HG02840 (cell line): ENCODE data around the gene AP3M1.
A peak's percentile ranks its signal among the peaks of the same experiment; 100 is the strongest.
"Not testable (repeated sequence)": the region's sequence is repeated elsewhere in the genome, so short reads cannot be mapped to it uniquely, and the experiment has no call there.

Experiments used
- ATAC-seq: cut with Tn5 transposase; IDR thresholded peaks from one replicate; pipeline ENCODE4 v1.9.1; 2021; ENCODE audit warnings: mild to moderate bottlenecking, moderate library complexity, moderate number of reproducible peaks; ENCODE audit not compliant: unreplicated experiment, low FRiP score

Gene AP3M1

DNA sequence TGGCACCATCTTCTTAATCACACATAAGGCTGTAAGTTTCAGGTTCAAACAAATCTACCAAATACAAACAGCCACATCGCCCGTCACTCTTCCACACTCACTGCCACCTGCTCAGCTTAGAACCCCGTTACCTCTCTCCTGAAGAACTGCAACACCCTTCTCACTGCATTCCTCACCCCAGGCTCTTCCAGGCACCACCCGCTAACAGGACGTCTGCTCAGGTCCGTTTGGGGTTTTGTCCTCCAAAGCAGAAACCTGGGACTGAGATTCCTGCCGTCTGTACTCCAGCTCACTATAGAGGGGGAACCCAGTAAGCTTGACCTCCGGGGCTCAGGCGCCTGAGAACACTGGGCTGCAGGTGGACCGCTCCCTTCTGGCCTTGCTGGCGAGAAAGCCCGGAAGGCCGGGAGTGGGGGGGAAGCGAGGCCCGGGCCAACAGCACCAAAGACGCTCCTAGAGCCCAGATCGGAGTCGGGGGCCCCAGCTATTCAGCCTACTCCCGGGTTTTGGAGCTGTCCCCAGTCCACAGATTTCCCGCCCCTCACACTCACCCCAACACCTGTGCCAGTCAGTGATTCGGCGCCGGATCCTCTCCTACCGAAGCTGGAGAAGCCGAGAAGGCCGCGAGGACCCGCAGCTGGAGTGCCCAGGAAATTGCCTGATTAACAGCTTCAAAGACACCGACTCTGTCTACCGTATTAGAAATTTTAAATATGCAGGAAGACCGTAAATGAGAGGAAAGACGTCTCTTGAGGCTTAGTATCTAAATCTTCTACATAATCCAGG lies at the start of gene AP3M1:
AP3M1 (minus strand) TSS at position 625 of the 786 bp plus-strand sequence. CDS start 12,449 bp downstream, outside the sequence.
- ATAC-seq, result peak; percentile 40

DNA sequence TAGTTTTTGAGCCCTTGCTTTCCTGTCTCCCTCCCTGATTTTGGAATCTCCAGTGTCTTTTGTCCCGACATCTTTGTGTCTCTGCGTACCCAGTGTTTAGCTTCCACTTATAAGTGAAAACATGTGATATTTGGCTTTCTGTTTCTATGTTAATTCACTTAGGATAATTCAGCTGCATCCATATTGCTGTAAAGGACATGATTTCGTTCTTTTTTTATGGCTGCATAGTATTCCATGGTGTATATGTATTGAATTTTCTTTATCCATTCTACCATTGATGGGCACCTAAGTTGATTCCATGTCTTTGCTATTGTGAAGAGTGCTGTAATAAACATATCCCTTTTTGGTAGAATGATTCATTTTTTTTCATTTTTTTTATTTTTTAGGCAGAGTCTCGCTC lies 48.7 kb upstream of the AP3M1 start:
- no peak for ATAC-seq

DNA sequence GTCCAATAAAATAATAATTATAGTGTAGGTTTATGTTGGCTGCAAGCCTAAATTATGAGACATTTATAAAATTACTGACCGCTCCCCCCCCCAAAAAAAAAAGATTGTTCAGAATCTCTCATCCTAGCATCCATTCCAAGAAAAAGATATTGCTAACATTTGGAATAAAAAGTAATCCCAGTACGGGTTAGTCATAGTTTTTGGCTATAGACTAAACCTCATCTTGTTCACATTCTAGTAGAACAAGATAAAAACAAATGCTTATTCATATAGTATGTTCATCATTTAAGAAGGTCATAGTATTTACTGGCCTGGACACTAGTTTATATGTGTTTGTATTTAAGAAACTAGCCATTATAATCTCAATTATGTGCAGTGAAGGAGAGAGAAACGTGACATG lies 44.4 kb upstream of the AP3M1 start:
- ATAC-seq, result no peak

DNA sequence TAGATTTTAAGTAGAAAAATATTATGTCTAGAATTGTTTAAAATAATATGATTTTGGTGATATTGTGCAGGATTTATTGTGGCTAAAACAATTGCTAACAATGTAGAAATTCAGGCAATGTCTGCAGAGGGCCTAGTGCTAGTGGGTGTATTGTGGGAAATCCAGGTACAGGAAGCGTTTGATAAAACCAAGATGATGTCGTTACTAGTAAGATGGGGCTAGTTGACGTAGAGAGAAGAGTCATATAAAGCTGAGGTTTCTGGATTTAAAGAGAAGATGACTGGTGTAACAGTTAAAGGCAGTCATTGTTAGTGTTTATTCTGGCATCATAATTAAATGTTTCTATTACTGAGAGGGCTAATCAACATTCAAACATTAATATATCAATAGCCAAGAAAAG lies 43.9 kb upstream of the AP3M1 start:
- ATAC-seq, result no peak

- ATAC-seq, result no peak
Observed at GRCh38 chr10:74190494-74190893, 39.9 kb upstream of the AP3M1 start.

GRCh38 chr10:74189999-74190421 lies 39.4 kb upstream of the AP3M1 start:
- ATAC-seq, result peak; percentile 83

DNA sequence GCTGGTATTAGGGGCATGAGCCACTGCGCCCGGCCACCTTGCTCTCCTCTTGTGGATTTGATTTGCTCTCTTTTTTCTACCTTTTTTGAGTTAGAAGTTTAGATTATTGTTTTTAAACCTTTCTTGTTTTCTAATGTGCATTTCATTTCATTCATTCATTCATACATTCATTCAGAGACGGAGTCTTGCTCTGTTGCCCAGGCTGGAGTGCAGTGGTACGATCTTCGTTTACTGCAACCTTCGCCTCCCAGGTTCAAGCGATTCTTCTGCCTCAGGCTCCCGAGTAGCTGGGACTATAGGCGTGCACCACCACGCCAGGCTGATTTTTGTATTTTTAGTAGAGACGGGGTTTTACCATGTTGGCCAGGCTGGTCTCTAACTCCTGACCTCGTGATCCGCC lies 38.0 kb upstream of the AP3M1 start:
- not testable (repeated sequence) for ATAC-seq

DNA sequence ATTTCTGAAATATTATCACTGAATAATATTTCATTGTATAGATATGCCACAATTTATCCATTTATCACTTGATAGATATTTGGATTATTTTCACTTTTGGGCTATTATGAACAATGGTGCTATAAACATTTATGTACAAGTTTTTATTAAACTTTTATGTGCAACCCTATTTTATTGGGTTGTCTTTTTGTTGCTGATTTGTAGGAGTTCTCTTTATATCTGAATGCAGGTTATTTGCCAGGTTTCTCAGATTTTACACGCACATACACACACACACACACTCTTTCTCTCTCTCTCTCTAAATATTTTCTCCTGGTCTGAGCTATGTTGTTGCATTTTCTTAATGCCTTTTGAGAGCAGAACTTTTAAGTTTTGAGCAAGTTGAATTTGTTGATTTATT lies 36.6 kb upstream of the AP3M1 start:
- ATAC-seq, result no peak

DNA sequence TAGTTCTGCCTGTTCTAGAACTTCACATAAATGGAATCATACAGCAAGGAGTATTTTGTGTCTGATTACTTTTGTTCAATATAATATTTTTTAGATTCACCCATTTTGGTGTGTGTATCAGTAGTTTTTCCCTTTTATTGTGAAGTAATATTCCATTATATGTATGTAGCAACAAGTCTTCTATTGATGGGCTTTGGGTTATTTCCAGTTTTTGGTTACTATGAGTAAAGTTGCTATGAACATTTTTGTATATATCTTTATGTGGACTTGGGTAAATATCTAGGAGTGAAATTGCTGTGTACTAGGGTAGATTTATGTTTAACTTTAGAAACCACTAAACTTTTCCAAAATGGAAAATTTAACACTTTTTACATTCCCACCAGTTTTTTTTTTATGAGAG lies 36.0 kb upstream of the AP3M1 start:
- no peak for ATAC-seq

GRCh38 chr10:74179111-74179710 lies 28.6 kb upstream of the AP3M1 start:
- no peak for ATAC-seq

DNA sequence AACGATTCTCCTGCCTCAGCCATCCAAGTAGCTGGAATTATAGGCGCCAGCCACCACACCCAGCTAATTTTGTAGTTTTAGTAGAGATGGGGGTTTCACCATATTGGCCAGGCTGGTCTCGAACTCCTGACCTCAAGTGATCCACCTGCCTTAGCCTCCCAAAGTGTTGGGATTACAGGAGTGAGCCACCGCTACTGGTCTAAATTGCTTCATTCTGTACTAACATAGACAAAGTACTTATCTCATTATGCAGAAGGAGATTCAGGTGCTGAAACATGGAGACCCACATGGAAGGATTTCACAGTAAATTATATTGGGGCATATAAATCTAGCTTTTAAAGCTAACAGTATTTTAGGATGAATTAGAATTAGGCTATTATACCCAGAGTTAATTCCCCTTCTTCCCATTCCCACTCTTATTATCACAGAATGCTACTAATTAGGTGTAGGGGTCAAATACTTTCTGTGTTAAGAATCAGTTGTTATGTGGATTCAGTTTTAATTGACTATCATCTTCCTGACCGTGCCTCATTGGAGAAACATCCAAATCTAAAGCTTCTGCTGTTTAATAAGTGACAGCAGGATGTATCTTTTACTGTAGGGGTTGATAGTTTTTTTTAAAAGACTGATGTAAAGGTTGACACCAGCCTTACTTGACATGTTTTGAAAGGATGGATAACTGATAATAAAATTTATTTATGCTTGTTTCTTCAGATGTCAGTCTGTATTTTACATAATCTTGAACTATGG lies 27.6 kb upstream of the AP3M1 start:
- ATAC-seq, result no peak

GRCh38 chr10:74177140-74177677 lies 26.6 kb upstream of the AP3M1 start:
- ATAC-seq, result no peak

DNA sequence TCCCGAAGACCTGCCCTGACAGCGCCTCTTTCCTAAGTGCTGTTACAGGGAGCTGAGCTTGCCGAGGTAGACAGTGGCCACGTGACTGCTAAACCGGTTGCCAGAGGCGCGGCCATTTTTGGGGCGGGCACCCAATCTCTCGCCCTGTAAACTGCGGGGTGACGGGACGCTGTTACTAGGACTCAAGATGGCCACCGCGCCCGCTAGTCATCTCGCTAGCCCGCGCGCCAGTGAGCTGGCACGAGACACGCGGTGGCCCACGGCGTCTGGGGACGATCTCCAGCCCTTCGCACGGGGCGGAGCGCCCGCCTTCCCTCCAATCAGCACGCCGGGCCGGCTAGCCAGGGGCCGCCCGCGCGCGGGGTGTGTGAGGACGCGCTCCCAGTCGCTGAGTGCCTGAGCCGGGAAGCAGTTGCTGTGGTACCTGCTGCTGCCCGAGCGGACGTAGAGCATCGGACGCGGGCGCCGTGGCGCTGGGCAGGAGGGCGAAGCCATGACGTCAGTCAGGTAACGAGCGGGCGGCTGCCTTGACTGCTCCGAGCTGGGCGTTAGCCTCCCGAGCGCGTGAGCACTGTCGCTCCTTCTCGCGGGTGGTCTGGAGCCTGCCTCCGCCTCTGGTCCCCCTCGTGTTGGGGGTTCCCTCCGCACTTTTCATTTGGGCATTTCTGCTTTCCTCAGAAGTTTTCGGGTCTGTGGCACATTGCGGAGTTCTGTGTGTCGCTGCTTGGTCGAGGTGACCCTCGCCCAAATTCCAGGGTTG lies 25.9 kb upstream of the AP3M1 start:
- peak; percentile 87 for ATAC-seq

DNA sequence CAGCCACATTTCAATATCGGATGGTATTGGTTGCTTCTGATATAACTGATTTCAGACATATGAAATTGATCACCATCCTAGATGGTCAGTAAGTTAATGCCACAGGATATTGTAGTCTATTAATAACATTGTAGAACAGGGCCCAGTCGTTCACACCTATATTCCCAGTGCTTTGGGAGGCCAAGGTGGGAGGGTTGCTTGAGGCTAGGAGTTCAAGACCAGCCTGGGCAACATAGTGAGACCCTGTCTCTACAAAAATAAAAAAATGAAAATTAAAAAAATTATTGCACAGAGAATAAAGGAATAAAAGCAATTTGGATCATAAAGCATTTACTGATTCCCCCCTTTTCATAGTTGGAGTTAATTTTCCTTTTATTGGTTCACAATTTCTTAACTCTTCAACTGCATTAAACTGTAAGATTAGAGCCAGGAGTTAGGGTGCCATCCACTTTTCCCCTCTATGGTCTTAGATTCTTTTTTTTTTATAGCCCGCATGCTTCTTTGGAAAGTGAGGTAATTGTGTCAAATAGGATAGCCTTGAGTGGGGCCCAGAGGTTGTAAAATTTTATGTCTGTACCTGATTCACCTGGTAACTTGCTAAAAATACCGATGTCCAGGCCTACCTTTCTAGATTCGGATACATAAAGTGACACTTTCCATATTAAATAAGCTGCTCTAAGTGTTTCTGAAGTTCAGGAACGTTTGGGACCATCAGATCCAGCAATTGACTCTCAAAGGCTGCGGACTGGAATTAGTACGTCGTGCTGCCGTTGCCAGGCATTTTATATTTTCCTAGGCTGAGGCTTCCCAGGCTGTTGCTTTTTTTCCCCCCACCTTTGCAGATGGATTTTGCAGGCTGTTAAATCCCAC lies 25.1 kb upstream of the AP3M1 start:
- no peak for ATAC-seq

DNA sequence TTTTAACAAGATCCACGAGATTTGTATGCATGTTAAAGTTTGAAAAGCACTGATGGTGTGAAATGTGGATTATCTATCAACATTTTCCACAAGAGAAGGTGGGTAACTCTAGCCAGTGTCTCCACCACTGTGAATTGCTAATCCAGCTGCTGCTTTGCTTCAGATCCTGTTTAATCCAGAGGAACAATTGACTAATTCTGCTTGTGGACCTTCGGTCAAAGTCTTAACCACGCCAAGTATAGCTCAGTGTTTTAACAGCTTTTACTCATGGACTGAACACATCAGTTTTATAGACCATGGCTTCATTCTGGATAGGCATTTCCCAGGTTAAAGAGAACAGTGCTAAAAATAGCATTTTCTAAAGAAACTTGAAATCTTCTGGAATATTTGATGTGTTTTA lies 23.9 kb upstream of the AP3M1 start:
- ATAC-seq, result no peak

- ATAC-seq, result no peak
Observed at GRCh38 chr10:74171625-74172024, 21.0 kb upstream of the AP3M1 start.

- no peak for ATAC-seq
Observed at GRCh38 chr10:74167443-74167842, 16.8 kb upstream of the AP3M1 start.

DNA sequence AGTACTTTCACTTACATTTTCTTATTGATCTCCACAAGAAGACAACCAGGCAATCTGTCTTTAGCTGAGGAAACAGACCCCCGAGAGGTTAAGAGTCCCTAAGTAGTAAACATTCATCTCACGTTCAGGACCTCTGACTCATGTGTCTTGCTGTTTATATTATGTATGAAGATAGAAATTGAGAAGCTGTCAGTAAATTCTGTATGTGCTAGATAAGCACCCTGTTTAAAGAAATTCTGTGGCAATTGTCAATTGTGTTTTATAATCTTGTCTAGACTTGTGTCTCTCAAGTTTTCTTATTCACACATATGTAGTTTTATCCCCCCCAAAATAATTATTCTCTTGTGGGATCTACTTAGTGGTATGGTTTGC lies 14.9 kb upstream of the AP3M1 start:
- no peak for ATAC-seq

GRCh38 chr10:74164716-74165529 lies 14.3 kb upstream of the AP3M1 start:
- ATAC-seq, result no peak
